RWPE1 (cell line): ENCODE results near the gene C7orf25.
A peak's percentile ranks its signal among the peaks of the same experiment; 100 is the strongest.

ENCODE experiments used
- CTCF ChIA-PET: fragments of 350-600 bp; sonication (Branson Sonifier 250); formaldehyde crosslinking; extraction: SDS; loops from one replicate; lab custom pipeline; 2021; lab: Yijun Ruan, JAX
- POLR2A ChIA-PET: fragments of 400-600 bp; formaldehyde crosslinking; extraction: SDS; loops from one replicate; lab custom pipeline; 2020; ENCODE audit warnings: antibody characterized with exemption; ENCODE audit not compliant: low non-redundant PET; lab: Yijun Ruan, JAX
- DNase-seq: peaks from one replicate; pipeline ENCODE4 v3.0.0; 2012; ENCODE audit warnings: low spot score
- H3K27ac ChIP-seq: fragments of 450-650 bp; 2 replicates; pipeline ENCODE4 v1.5.1; 2017
- CTCF ChIP-seq: fragments of 450-650 bp; conservative IDR thresholded peaks from 2 replicates; pipeline ENCODE4 v1.5.1; 2017; ENCODE audit warnings: low read depth, mild to moderate bottlenecking

The C7orf25 gene

GRCh38 chr7:42876182-42877068 lies 35.4 kb downstream of the C7orf25 start:
- DNase-seq: peak; percentile 57
- CTCF ChIA-PET: interaction anchor here (0.5 to 2.3 kb wide), 15 partner anchors 8 to 1656 kb away, joined by 3 to 13 read pairs (median 4); no protein-coding TSS in a partner anchor
- no peak overlapping the region for H3K27ac ChIP-seq
- peak; percentile 91 for TF ChIP-seq CTCF
- POLR2A ChIA-PET: interaction anchor here (0.6 kb wide), 1 partner anchor 46 kb away, joined by 3 read pairs; no protein-coding TSS in a partner anchor

- ChIA-PET CTCF (interaction anchor here (0.5 kb wide), 1 partner anchor 722 kb away, joined by 3 read pairs; no protein-coding TSS in a partner anchor), POLR2A (no interaction called here)
- TF ChIP-seq CTCF: no peak
- no peak for DNase-seq
- H3K27ac ChIP-seq: no peak overlapping the region
These were observed 42.5 kb downstream of the C7orf25 start for GRCh38 chr7:42869131-42870020.

- TF ChIP-seq CTCF: no peak
- ChIA-PET POLR2A (no interaction called here), CTCF (no interaction called here)
These were observed 43.4 kb downstream of the C7orf25 start for GRCh38 chr7:42868480-42868879.

More at GRCh38 chr7:42868480-42868879, 43.4 kb downstream of the C7orf25 start:
- no peak for DNase-seq
- no peak overlapping the region for H3K27ac ChIP-seq
